ENCODE data around the gene SLC46A1.

Gene SLC46A1

DNA sequence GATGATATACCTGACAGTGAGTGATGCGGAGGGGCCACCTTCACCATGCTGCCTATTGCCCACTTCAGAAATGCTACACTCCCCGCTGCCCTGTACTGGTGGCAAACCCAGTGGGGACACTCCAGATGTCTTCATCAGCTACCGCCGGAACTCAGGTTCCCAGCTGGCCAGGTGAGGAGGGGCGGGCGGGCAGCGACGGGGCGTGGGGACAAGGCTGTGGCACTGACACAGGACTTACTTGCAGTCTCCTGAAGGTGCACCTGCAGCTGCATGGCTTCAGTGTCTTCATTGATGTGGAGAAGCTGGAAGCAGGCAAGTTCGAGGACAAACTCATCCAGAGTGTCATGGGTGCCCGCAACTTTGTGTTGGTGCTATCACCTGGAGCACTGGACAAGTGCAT, 17.9 kb downstream of the SLC46A1 start:
- in situ Hi-C loops (cut with HindIII; ENCODE audit: low pct_ligation_motif_present, low pct_unique_long_range_greater_than_20kb, low sequenced_read_pairs): no loop called here
- no peak for DNase-seq

DNA sequence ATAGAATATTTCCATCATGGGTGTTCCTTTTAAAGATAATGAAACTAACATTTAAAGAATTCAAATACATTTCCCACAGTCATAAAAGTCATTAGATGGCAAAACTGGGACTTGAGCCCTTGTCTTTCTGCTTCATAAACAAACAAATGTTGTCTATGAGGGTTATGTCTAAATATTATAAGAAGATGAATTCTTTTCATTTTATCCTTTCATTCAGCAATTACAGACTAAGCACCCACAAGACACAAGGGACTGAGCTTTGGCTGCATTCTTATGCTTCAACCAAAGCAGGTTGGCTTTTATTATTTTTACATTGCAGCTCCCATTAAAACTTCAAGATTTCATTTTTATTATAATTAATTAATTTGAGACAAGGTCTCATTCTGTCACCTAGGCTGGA, 19.6 kb downstream of the SLC46A1 start:
- in situ Hi-C loops (cut with HindIII; ENCODE audit: low pct_ligation_motif_present, low pct_unique_long_range_greater_than_20kb, low sequenced_read_pairs): no loop called here
- no peak for DNase-seq

GRCh38 chr17:28385406-28385805, 20.6 kb downstream of the SLC46A1 start:
- no peak for DNase-seq
- in situ Hi-C loops (cut with HindIII; ENCODE audit: low pct_ligation_motif_present, low pct_unique_long_range_greater_than_20kb, low sequenced_read_pairs): no loop called here

DNA sequence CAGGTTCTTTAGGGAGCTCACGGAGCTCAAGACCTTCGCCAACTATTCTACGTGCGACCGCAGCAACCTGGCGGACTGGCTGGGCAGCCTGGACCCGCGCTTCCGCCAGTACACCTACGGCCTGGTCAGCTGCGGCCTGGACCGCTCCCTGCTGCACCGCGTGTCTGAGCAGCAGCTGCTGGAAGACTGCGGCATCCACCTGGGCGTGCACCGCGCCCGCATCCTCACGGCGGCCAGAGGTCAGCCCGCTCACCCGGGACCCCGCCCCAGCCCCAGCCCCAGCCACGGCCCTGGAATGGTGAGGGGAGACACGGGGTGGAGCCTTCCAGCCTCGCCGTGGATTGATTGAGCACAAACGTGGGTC, 21.0 kb downstream of the SLC46A1 start:
- in situ Hi-C loops (cut with HindIII; ENCODE audit: low pct_ligation_motif_present, low pct_unique_long_range_greater_than_20kb, low sequenced_read_pairs): no loop called here
- peak; percentile 15 for DNase-seq

- DNase-seq: peak; percentile 87
- in situ Hi-C loops (cut with HindIII; ENCODE audit: low pct_ligation_motif_present, low pct_unique_long_range_greater_than_20kb, low sequenced_read_pairs): no loop called here
Measured at GRCh38 chr17:28384281-28385036, 21.6 kb downstream of the SLC46A1 start.

DNA sequence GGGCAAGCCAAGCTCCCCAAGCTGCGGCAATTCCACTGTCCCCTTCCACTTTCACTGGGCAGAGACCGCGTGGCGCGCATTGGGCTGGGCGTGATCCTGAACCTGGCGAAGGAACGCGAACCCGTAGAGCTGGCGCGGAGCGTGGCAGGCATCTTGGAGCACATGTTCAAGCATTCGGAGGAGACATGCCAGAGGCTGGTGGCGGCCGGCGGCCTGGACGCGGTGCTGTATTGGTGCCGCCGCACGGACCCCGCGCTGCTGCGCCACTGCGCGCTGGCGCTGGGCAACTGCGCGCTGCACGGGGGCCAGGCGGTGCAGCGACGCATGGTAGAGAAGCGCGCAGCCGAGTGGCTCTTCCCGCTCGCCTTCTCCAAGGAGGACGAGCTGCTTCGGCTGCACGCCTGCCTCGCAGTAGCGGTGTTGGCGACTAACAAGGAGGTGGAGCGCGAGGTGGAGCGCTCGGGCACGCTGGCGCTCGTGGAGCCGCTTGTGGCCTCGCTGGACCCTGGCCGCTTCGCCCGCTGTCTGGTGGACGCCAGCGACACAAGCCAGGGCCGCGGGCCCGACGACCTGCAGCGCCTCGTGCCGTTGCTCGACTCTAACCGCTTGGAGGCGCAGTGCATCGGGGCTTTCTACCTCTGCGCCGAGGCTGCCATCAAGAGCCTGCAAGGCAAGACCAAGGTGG, 24.7 kb downstream of the SLC46A1 start:
- in situ Hi-C loops (cut with HindIII; ENCODE audit: low pct_ligation_motif_present, low pct_unique_long_range_greater_than_20kb, low sequenced_read_pairs): no loop called here
- DNase-seq: no peak

DNA sequence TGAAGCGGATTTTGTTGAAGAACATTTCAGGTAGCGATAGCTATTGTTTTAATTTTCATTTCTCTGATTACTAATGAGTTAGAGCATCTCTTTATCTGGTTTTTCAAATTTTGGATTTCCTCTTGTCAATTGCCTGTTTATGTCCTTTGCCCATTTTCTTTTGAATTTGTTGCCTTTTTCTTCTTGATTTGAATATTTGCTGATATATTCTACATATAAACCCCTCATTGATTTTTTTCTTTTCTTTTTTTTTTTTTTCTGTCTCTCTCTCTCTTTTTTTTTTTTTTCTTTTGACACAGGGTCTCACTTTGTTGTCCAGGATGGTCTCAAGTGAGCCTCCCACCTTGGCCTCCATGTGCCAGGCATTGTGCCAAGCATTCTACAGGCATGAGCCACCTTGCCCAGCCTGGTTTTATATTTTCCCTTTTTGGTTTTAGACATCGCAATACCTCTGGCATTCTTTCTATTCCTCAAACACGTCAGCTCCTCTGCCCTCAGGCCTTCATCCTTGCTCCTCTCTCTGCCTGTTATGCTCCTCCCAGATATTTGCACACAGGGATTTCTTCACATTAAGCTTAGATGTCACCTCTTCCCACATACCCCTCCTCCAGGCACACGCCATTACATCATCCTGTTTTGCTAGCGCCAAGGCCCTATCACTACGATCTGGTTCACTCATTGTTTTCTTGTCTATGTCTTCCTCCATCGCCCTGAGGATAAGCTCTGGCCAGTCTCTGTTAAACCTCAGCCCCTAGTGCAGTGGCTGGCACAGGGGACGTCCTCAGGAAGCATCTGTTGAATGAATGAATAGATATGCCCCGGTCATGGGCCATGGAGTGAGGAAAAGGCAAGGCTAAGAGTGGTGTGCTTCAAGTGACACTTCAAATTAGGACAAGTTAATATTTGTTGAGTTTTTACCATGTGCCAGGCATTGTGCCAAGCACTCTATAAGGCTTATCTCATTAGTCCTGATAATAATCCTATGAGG, 25.9 kb downstream of the SLC46A1 start:
- in situ Hi-C loops (cut with HindIII; ENCODE audit: low pct_ligation_motif_present, low pct_unique_long_range_greater_than_20kb, low sequenced_read_pairs): no loop called here
- DNase-seq: no peak

DNA sequence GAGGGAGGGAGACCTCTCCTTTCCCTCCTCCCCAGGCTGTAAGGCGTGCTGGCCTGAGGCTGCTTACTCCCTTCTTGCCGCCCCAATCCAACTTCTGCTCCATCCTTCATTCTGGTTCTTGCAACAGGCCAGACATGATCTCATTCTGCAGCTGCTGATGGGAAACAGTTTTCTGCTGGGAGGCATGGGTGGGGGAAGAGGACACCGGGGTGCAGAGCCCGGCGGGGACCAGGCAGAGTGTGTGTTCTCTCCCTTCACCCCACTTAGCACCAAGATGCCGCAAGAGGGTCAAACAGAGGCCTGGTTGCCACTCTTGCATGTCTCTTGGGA, 33.1 kb downstream of the SLC46A1 start:
- DNase-seq: no peak
- in situ Hi-C loops (cut with HindIII; ENCODE audit: low pct_ligation_motif_present, low pct_unique_long_range_greater_than_20kb, low sequenced_read_pairs): no loop called here

GRCh38 chr17:28372203-28372944, 33.6 kb downstream of the SLC46A1 start:
- peak; percentile 56 for DNase-seq
- in situ Hi-C loops (cut with HindIII; ENCODE audit: low pct_ligation_motif_present, low pct_unique_long_range_greater_than_20kb, low sequenced_read_pairs): no loop called here

DNA sequence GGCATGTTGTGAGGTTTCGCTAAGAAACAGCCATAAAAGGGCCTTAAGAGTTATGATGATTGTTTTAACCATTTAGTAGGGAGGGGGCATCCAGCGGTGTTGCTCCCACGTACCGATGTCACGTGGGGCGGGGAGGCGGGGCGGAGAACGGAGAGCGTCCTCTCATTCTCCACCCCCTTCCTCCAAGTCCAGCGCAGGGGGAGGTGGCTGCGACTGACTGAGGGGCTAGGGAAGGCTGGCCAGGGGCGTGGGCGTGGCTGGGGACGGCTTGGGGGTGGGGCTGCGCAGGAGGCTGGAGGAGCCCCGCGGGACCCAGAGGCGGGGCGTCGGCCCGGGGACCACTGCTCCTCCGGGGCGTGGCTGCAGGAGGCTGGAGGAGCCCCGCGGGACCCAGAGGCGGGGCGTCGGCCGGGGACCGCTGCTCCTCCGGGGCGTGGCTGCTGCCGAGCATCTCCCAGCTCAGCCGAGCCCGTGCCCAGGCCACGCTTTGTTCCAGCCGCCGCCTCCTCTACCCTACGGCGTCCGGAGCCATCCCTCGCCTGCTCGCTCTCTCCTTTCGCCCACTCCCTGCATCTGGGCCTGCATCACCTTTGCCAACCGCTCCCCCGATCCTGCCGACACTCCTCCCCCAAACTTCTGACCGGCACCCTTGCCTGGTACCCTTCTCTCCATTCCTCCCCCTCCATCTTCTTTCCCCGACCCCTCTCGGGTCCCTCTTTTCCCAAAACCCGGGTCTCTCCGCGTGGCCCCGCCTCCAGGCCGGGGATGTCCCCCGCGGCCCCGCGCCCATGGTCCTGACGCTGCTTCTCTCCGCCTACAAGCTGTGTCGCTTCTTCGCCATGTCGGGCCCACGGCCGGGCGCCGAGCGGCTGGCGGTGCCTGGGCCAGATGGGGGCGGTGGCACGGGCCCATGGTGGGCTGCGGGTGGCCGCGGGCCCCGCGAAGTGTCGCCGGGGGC, 34.5 kb downstream of the SLC46A1 start, which contains the start of gene SARM1:
Gene SARM1, plus strand, starts transcription at position 450 of the 958 bp plus-strand sequence. Its CDS starts 339 bp downstream, at position 789.
- DNase-seq: peak; percentile 93

GRCh38 chr17:28370744-28371103, 35.3 kb downstream of the SLC46A1 start:
- DNase-seq: no peak
- in situ Hi-C loops (cut with HindIII; ENCODE audit: low pct_ligation_motif_present, low pct_unique_long_range_greater_than_20kb, low sequenced_read_pairs): no loop called here

More for the DNA sequence above, 34.5 kb downstream of the SLC46A1 start, which contains the start of gene SARM1:
- in situ Hi-C loops (cut with HindIII; ENCODE audit: low pct_ligation_motif_present, low pct_unique_long_range_greater_than_20kb, low sequenced_read_pairs): no loop called here

DNA sequence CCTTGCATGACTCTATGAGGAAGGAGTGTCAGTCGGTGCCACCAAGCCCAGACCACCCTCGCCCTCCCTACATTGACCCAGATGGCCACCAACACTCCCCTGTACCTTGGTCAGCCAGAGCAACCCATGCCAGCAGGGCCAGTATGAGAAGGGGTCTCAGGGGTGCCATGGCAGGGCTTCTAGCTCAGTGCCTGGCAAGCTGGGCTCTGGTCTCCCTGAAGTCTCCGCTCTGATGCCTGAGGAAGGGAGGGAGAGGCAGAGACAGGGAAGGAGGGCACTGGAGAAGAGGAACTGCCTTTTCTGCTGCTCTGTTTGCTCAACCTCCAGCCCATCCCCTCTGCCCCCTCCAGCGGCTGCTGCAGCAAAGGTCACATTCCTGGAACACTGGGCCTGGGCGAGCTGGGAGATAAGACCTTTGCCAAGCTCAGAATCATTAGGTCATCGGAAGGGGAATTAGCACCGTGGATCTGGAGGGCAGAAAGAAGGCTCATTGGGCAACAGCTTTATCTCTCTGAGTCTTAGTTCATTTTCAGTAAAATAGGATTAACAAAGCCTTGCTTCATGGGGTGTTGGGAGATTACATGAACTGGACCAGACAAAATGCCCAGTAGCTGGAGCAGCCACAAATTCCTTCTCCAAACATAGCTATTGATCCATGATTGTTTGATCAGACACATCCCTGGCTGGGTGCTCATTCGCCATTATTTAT, 35.8 kb downstream of the SLC46A1 start, which contains the start of gene VTN:
Gene VTN, minus strand, starts transcription at position 273 of the 709 bp plus-strand sequence. Its CDS starts 104 bp downstream, at position 169.
- peak; percentile 83 for DNase-seq

GRCh38 chr17:28369684-28370034, 36.4 kb downstream of the SLC46A1 start:
- DNase-seq: no peak
- in situ Hi-C loops (cut with HindIII; ENCODE audit: low pct_ligation_motif_present, low pct_unique_long_range_greater_than_20kb, low sequenced_read_pairs): no loop called here

More for the DNA sequence above, 35.8 kb downstream of the SLC46A1 start, which contains the start of gene VTN:
- in situ Hi-C loops (cut with HindIII; ENCODE audit: low pct_ligation_motif_present, low pct_unique_long_range_greater_than_20kb, low sequenced_read_pairs): no loop called here

- in situ Hi-C loops (cut with HindIII; ENCODE audit: low pct_ligation_motif_present, low pct_unique_long_range_greater_than_20kb, low sequenced_read_pairs): no loop called here
Measured at GRCh38 chr17:28368915-28369683, 36.9 kb downstream of the SLC46A1 start.

DNA sequence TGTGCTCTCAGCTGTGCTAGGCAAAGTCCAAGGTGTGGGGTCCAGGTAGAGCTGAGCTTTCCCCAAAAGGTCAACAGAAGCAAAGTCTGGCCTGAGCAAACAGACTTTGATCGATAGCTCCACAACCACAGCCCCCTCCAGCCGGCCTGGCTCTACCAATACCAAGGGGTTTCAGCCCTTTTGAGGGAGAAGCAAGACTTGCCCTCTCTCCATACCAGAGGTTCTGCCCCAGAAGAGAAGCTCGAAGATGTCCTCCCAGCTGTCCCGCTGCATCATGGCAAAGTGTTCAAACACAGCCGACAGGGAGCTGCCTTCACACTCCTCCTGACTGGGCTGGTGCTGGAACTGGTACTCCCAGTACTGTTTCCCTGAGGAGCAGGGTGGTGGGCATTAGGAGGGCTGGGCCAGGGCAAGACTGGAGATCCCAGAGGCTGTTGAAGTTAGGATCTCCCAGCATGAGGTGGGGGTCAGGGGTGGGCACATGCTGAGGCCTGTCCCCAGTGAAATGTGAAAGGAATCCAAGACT, 37.6 kb downstream of the SLC46A1 start:
- no peak for DNase-seq
- in situ Hi-C loops (cut with HindIII; ENCODE audit: low pct_ligation_motif_present, low pct_unique_long_range_greater_than_20kb, low sequenced_read_pairs): no loop called here

More at GRCh38 chr17:28368915-28369683, 36.9 kb downstream of the SLC46A1 start:
- no peak for DNase-seq

All from ACHN (cell line).